ENCODE results near the gene RNF175.

RNF175 gene

GRCh38 chr4:153785910-153786721 lies 26.3 kb upstream of the RNF175 start:
- peak; percentile 23 for DNase-seq

GRCh38 chr4:153784166-153784699 lies 24.4 kb upstream of the RNF175 start:
- no peak for DNase-seq

- DNase-seq = no peak
Observed at GRCh38 chr4:153782581-153782980, 22.8 kb upstream of the RNF175 start.

GRCh38 chr4:153781717-153782416 lies 22.0 kb upstream of the RNF175 start:
- peak; percentile 31 for DNase-seq

GRCh38 chr4:153781280-153781679 lies 21.5 kb upstream of the RNF175 start:
- no peak for DNase-seq

- no peak for DNase-seq
Observed at GRCh38 chr4:153780876-153781275, 21.1 kb upstream of the RNF175 start.

GRCh38 chr4:153780221-153780620 lies 20.4 kb upstream of the RNF175 start:
- no peak for DNase-seq

GRCh38 chr4:153778383-153778782 lies 18.6 kb upstream of the RNF175 start:
- DNase-seq = no peak

GRCh38 chr4:153777421-153777820 lies 17.6 kb upstream of the RNF175 start:
- no peak for DNase-seq

GRCh38 chr4:153776601-153777000 lies 16.8 kb upstream of the RNF175 start:
- DNase-seq = no peak

GRCh38 chr4:153773236-153773690 lies 13.4 kb upstream of the RNF175 start:
- no peak for DNase-seq

GRCh38 chr4:153771046-153771445 lies 11.2 kb upstream of the RNF175 start:
- no peak for DNase-seq

GRCh38 chr4:153766758-153767157 lies 6.9 kb upstream of the RNF175 start:
- DNase-seq = no peak

- DNase-seq = no peak
Observed at GRCh38 chr4:153765894-153766293, 6.1 kb upstream of the RNF175 start.

- peak; percentile 24 for DNase-seq
Observed at GRCh38 chr4:153764601-153765368, 5.0 kb upstream of the RNF175 start.

- DNase-seq = no peak
Observed at GRCh38 chr4:153763404-153763803, 3.6 kb upstream of the RNF175 start.

- DNase-seq = no peak
Observed at GRCh38 chr4:153758688-153759406, 977 bp downstream of the RNF175 start.

GRCh38 chr4:153758136-153758535 lies 1.7 kb downstream of the RNF175 start:
- no peak for DNase-seq

- no peak for DNase-seq
Observed at GRCh38 chr4:153757407-153757806, 2.4 kb downstream of the RNF175 start.

GRCh38 chr4:153755186-153755585 lies 4.6 kb downstream of the RNF175 start:
- no peak for DNase-seq

GRCh38 chr4:153750197-153750817 lies 9.5 kb downstream of the RNF175 start:
- DNase-seq = peak; percentile 20
